Hematopoietic multipotent progenitor cell treated with erythropoietin and hydrocortisone succinate and interleukin-3 and kit ligand, for 4 days (in vitro differentiated cells): ENCODE results near the gene INPP5A.

Source experiments
- DNase-seq: peaks from one replicate; pipeline ENCODE4 v3.0.0-alpha.2; 2015

INPP5A gene

GRCh38 chr10:132711613-132712121, 174.1 kb downstream of the INPP5A start:
- DNase-seq: no peak

- no peak for DNase-seq
These were observed 174.7 kb downstream of the INPP5A start for GRCh38 chr10:132712291-132712690.

- DNase-seq: no peak
These were observed 175.2 kb downstream of the INPP5A start for GRCh38 chr10:132712743-132713142.

DNA sequence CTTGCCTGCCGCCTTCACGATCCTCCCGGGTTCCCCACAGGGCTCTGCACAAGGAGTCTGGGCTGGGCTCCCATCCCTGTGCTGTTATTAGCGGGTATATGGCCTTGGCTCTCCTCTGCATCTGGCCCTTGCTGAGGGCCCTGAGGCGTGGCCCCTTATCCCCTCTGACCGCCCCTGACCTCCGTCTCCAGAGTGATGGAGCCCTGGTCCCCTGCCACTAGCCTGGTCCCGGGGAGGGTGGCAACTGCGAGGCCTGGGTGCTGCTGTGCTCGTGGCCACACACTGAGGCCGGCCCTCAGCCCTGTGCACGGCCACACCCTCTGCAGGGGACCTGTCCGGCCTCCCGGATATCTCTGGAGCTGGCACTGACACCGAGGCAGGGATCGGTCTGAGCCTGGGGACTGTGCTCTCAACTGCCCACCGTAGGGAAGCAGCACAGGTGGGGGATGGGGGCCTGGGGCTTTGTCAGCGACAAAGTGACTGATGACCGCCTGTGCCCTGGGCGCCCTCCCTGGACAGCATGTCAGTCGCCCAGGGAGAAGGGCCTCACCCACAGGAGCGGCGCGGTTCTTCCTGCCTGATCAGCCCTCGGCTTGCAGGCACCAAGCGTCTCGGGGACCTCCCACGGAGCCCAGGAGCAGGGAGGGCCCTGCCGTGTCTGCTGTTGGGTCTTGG, 176.0 kb downstream of the INPP5A start:
- DNase-seq: no peak

DNA sequence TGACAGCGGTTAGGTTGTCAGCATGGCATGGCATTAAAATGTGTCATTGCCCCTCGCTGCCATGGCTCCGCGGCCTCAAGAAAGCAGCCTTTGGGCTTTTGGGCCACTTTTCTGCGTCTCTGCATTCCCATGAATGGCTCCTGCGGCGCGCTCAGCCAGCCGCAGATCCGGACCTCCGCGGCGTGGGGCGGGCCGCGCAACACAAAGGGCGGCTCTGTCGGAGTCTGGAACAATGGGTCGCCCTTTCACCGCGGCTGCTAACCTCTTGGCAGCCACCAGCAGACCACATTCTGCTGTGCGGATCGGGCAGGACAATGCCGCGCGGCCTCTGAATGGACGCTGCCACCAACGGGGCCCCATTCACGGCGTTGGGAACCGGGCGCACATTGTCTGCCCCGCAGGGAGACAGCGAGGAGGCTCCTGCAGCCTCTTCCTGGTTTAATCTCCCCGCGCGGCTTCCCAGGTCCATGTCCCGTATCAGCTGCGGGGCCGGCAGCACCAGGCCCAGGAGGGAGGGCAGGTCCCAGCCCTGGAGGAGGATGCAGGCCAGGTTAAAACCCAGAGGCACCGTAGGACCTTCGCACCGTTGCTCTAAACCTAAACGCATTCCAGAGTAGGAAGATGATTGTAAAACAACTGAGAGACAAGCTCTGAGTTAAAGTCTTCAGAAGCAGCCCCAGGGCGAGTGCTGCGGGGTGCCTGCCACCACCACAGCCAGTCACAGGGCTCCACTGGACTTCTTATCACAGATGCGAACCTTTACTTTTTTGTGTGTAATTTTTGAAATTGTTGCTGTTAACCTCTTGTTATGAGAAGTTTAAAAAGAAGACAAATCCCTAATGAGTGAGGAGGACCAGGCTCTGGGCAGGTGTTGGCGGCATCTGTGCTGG, 176.8 kb downstream of the INPP5A start:
- no peak for DNase-seq

- no peak for DNase-seq
These were observed 177.6 kb downstream of the INPP5A start for GRCh38 chr10:132714986-132715775.

- DNase-seq: no peak
These were observed 178.4 kb downstream of the INPP5A start for GRCh38 chr10:132715776-132716680.

DNA sequence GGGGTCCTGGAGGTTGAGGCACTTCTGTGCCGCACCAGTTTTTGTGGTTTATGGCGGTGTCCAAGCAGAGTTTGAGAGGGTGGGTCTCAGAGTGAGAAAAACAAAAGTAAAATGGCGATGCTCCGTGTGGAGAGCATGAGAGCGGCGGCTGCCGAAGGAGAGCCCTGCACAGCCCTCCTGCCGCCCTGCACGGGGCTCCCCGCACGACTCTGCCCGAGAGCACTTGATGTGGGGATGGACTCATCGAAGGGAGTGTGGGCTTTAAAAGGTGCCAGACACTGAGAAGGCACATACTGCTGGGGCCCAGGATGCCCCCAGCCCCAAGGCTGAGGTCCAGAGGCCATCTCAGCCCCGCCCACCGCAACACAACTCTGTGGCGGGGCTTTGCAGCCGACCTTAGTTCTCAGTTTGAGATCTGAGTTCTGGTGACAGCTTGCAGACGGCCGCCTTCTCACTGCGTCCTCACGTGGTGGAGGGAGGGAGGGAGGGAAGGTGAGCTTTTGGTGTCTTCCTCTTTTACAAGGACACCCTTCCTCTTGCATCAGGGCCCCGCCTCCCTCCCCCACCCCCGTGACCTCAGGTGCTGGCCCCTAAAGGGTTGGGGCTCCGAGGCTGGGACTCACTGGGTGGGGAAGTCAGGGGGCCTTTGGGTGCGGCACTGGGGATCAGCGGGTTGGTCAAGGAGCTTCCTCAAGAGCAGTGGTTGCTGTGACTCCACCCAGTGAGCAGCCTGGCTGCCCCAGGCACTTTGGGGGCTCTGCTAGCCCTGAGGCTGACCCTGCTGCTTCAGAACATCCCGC, 179.3 kb downstream of the INPP5A start:
- DNase-seq: no peak

DNA sequence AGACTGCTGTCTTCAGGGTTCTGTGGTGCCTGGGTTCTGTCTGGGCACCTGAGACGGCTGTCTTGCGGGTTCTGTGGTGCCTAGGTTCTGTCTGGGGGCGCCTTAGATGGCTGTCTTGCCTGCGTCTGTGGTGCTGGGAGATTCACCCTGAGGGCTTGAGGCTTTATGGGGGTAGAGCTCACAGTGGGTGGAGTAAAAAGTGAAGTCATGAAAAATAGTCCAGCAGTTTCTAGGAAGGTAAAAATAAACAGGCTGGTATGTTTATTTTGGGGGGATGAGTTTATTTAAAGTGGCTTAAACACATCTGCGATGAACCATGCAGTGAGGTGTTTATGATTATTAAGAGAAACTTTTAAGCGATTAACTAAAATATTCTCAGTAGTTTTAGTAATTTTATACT, 184.1 kb downstream of the INPP5A start:
- DNase-seq: no peak

GRCh38 chr10:132722394-132723329, 185.1 kb downstream of the INPP5A start:
- DNase-seq: no peak

DNA sequence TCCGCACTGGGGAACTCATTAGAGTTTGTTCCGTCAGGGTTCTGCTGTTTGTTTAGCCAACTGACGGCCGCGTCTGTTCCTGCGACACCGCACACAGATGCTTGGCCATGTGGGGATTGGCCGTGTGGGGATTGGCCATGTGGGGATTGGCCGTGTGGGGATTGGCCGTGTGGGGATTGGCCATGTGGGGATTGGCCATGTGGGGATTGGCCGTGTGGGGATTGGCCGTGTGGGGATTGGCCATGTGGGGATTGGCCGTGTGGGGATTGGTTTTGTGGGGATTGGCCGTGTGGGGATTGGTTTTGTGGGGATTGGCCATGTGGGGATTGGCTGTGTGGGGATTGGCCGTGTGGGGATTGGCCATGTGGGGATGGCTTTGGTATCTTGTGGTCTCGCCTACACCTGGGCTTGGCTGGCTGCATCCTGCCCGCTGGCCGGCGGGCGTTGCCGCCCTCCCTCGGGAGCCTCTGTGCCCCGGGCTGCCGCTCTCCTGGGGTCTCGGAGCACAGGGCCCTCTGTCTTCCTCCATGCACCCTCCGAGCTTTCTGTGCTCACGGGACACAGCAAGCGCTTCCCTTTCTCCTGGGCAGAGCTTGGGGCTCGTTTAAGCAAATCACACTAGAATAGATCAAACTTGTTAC, 185.9 kb downstream of the INPP5A start:
- DNase-seq: no peak

DNA sequence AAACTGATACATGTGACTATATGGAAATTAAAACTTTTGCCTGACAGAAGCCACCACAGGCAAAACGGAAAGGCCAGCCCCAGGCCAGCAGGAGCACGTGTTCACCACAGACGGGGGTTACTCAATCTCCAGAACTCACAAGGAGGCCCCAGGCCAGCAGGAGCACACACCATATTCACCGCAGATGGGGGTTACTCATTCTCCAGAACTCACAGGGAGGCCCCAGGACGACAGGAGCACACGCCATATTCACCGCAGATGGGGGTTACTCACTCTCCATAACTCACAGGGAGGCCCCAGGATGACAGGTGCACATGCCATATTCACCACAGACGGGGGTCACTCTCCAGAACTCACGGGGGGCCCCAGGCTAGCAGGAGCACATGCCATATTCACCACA, 186.9 kb downstream of the INPP5A start:
- DNase-seq: no peak

DNA sequence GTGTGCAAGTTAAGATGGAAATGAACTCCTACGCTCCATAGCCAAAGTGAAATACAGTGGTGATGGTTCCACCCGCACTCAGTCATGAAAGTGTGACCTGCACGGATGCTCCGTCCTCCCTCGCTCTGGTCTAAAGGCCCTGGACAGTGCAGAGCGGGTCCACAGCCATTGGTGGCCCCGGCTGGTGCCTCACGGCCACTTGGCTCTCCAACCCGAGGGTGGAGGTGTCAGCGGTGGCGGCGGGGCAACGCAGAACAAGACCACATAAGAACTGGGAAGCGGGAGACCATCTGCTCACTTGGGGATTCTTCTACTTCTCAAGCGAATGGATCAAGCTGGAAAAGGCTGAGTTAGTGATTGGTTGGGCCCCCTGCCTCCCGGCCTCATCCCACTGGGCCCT, 187.6 kb downstream of the INPP5A start:
- no peak for DNase-seq

DNA sequence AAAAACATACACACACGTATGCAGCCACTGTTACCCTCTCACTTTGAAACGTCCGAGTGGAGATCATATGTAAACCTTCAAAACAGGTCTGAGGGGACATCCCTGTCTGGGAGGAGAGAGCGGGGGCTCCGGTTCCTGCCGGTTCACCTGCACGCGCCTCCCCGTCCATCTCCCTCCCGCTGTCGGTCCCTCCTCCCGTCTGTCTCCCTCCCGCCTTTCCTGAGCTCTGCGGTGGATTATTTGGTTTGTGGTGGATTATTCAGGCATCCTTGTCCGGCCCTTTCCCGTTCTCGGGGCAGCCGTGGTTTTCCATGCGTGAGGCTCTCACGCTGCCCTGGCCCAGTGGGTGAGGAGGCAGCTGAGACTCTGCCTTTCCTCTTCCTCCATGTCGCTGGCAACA, 188.6 kb downstream of the INPP5A start:
- DNase-seq: no peak

- no peak for DNase-seq
These were observed 189.4 kb downstream of the INPP5A start for GRCh38 chr10:132726951-132727350.

DNA sequence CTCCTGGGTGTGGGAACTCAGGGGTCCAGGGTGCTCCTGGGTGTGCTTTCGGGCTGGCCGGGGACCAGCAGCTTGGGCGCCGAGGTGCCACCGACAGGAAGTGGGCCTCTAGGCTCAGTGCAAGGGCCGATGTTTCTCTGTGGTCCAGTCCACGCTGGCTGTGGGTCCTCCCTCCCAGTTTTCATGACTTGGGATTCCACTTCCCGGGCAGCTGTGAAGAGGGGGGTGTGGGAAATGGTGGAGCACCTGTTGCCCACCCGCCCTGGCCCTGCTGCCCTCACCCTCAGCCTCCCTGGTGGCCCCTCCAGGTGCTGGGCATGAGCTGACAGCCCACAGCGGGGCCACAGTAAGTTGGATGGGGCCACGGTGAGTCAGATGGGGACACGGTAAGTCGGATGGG, 189.8 kb downstream of the INPP5A start:
- no peak for DNase-seq

DNA sequence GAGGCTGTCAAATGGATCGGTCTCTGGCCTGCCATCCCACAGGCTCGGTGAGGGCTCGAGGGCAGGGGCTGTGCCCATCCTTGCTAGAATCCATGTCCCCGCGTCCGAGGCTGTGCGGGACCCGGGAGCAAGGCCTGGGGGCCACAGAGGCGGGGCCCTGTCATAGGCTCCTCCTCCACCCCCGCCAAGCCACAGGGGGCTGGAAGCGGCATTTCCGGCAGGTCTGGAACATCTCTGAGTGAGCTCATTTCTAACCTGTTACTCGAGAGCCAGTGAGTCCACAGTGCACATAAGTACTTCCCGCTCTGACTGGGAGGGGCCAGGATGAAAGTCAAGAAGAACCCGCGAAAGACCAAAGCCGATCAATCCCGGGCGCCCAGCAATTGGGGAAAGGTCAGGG, 190.7 kb downstream of the INPP5A start:
- no peak for DNase-seq

DNA sequence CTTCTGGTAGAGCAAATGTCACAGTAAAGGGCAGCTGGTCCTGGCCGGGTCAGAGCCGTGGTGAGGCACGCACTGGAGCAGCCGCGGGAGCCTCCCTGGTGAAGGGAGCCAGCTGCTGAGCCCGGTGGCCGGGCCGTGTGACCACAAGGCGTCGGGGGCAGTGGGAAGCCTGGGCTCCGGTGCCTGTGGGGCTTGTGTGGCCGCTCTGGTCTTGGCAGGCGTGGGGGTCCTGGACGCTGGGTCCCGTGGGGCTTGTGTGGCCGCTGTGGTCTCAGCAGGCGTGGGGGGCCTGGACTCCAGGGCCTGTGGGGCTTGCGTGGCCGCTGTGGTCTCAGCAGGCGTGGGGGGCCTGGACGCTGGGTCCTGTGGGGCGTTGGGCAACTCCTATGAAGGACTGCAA, 191.2 kb downstream of the INPP5A start:
- no peak for DNase-seq

GRCh38 chr10:132729810-132730572, 192.4 kb downstream of the INPP5A start:
- DNase-seq: no peak
